ENCODE data around the gene KCNJ6.

Gene KCNJ6

GRCh38 chr21:37797403-37797802 is 118.9 kb downstream of the KCNJ6 start:
- Histone ChIP-seq H3K27ac (ENCODE audit: low read depth, low read length) (no peak overlapping the region), H3K4me2 (ENCODE audit: low read depth, low read length, poor library complexity, severe bottlenecking) (no peak overlapping the region), H4K20me1 (ENCODE audit: low read depth, low read length) (no peaks in the 10 kb centered on the region), H3K36me3 (ENCODE audit: low read length) (no peaks in the 10 kb centered on the region), H3K79me2 (ENCODE audit: insufficient read depth, low read length) (no peaks in the 10 kb centered on the region), H2AFZ (ENCODE audit: low read depth, low read length, severe bottlenecking) (no peak overlapping the region), H3K9me2 (replicated peaks; ENCODE audit: insufficient read depth, low read length) (no peaks in the 10 kb centered on the region), H3K4me3 (ENCODE audit: insufficient read depth, low read length, poor library complexity, severe bottlenecking) (no peak overlapping the region), H3K27me3 (ENCODE audit: low read length) (no peaks in the 10 kb centered on the region), H3K9ac (ENCODE audit: low read length) (no peak overlapping the region), H3K9me3 (ENCODE audit: insufficient read depth, low read length) (no peaks in the 10 kb centered on the region), H3F3A (ENCODE audit: insufficient read depth) (no peaks in the 10 kb centered on the region)
- TF ChIP-seq, protein P1, sequence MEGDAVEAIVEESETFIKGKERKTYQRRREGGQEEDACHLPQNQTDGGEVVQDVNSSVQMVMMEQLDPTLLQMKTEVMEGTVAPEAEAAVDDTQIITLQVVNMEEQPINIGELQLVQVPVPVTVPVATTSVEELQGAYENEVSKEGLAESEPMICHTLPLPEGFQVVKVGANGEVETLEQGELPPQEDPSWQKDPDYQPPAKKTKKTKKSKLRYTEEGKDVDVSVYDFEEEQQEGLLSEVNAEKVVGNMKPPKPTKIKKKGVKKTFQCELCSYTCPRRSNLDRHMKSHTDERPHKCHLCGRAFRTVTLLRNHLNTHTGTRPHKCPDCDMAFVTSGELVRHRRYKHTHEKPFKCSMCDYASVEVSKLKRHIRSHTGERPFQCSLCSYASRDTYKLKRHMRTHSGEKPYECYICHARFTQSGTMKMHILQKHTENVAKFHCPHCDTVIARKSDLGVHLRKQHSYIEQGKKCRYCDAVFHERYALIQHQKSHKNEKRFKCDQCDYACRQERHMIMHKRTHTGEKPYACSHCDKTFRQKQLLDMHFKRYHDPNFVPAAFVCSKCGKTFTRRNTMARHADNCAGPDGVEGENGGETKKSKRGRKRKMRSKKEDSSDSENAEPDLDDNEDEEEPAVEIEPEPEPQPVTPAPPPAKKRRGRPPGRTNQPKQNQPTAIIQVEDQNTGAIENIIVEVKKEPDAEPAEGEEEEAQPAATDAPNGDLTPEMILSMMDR (IDR thresholded peaks at IDR 0.05; ENCODE audit: insufficient read depth, low read length, poor library complexity, severe bottlenecking), result no peak
- TF ChIP-seq EZH2phosphoT487 (conservative IDR thresholded peaks at IDR 0.05; ENCODE audit: low read length), result no peak

DNA sequence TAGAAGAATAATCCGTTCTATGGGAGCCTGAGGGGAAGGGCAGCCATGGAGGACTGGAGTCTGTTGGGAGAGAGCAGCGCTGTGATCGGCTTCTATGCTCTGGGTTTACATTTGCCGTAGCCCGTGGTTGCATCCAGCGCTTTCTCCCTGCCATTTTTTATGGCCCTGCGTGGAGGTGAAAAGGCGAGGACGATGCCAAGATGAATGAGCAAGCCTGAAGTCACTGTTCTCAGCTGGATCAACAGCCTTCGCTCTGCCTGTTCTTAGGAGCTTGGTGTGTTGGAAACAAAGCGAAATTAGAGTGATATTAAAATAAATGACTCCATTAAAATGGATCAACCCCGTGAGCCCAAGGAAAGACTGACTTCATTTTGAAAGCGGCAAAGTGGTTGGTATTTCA is 120.2 kb downstream of the KCNJ6 start:
- H2AFZ ChIP-seq (ENCODE audit: low read depth, low read length, severe bottlenecking), result no peak overlapping the region
- H3K4me2 ChIP-seq (ENCODE audit: low read depth, low read length, poor library complexity, severe bottlenecking), result no peak overlapping the region
- no peaks in the 10 kb centered on the region for H3K9me3 ChIP-seq (ENCODE audit: insufficient read depth, low read length)
- H3K27me3 ChIP-seq (ENCODE audit: low read length), result no peaks in the 10 kb centered on the region
- H4K20me1 ChIP-seq (ENCODE audit: low read depth, low read length), result no peaks in the 10 kb centered on the region
- no peak overlapping the region for H3K9ac ChIP-seq (ENCODE audit: low read length)
- no peak overlapping the region for H3K4me3 ChIP-seq (ENCODE audit: insufficient read depth, low read length, poor library complexity, severe bottlenecking)
- no peaks in the 10 kb centered on the region for H3F3A ChIP-seq (ENCODE audit: insufficient read depth)
- H3K36me3 ChIP-seq (ENCODE audit: low read length), result no peaks in the 10 kb centered on the region
- no peaks in the 10 kb centered on the region for H3K9me2 ChIP-seq (replicated peaks; ENCODE audit: insufficient read depth, low read length)
- no peak overlapping the region for H3K27ac ChIP-seq (ENCODE audit: low read depth, low read length)
- no peaks in the 10 kb centered on the region for H3K79me2 ChIP-seq (ENCODE audit: insufficient read depth, low read length)
- no peak for TF ChIP-seq EZH2phosphoT487 (conservative IDR thresholded peaks at IDR 0.05; ENCODE audit: low read length)
- TF ChIP-seq, protein P1 (IDR thresholded peaks at IDR 0.05; ENCODE audit: insufficient read depth, low read length, poor library complexity, severe bottlenecking), result no peak

GRCh38 chr21:37793660-37794059 is 122.6 kb downstream of the KCNJ6 start:
- H2AFZ ChIP-seq (ENCODE audit: low read depth, low read length, severe bottlenecking), result no peak overlapping the region
- H3K27ac ChIP-seq (ENCODE audit: low read depth, low read length), result no peak overlapping the region
- no peaks in the 10 kb centered on the region for H3K9me2 ChIP-seq (replicated peaks; ENCODE audit: insufficient read depth, low read length)
- H4K20me1 ChIP-seq (ENCODE audit: low read depth, low read length), result no peaks in the 10 kb centered on the region
- H3K4me3 ChIP-seq (ENCODE audit: insufficient read depth, low read length, poor library complexity, severe bottlenecking), result no peak overlapping the region
- H3K79me2 ChIP-seq (ENCODE audit: insufficient read depth, low read length), result no peaks in the 10 kb centered on the region
- TF ChIP-seq EZH2phosphoT487 (conservative IDR thresholded peaks at IDR 0.05; ENCODE audit: low read length), result no peak
- TF ChIP-seq, protein P1 (IDR thresholded peaks at IDR 0.05; ENCODE audit: insufficient read depth, low read length, poor library complexity, severe bottlenecking), result no peak
- no peak overlapping the region for H3K9ac ChIP-seq (ENCODE audit: low read length)
- no peak overlapping the region for H3K4me2 ChIP-seq (ENCODE audit: low read depth, low read length, poor library complexity, severe bottlenecking)
- no peaks in the 10 kb centered on the region for H3K9me3 ChIP-seq (ENCODE audit: insufficient read depth, low read length)
- no peaks in the 10 kb centered on the region for H3K27me3 ChIP-seq (ENCODE audit: low read length)
- no peaks in the 10 kb centered on the region for H3F3A ChIP-seq (ENCODE audit: insufficient read depth)
- no peaks in the 10 kb centered on the region for H3K36me3 ChIP-seq (ENCODE audit: low read length)

Data from SU-DHL-6 (cell line).